Retinal pigment epithelial cell (primary cell): ENCODE measurements around the gene ATRIP.

Experiments
- DNase-seq: peaks from one replicate; pipeline ENCODE4 v3.0.0-alpha.2; 2010; ENCODE audit warnings: low read depth
- H3K4me3 ChIP-seq: 2 replicates; pipeline ENCODE4 v1.5.1; 2011; ENCODE audit warnings: mild to moderate bottlenecking, low read length, control low read depth, moderate library complexity
- TF ChIP-seq, protein P1 (sequence below): conservative IDR thresholded peaks from 2 replicates; pipeline ENCODE4 v1.5.1; 2011; ENCODE audit warnings: low read depth, low read length, control low read depth, inconsistent platforms

ATRIP gene

DNA sequence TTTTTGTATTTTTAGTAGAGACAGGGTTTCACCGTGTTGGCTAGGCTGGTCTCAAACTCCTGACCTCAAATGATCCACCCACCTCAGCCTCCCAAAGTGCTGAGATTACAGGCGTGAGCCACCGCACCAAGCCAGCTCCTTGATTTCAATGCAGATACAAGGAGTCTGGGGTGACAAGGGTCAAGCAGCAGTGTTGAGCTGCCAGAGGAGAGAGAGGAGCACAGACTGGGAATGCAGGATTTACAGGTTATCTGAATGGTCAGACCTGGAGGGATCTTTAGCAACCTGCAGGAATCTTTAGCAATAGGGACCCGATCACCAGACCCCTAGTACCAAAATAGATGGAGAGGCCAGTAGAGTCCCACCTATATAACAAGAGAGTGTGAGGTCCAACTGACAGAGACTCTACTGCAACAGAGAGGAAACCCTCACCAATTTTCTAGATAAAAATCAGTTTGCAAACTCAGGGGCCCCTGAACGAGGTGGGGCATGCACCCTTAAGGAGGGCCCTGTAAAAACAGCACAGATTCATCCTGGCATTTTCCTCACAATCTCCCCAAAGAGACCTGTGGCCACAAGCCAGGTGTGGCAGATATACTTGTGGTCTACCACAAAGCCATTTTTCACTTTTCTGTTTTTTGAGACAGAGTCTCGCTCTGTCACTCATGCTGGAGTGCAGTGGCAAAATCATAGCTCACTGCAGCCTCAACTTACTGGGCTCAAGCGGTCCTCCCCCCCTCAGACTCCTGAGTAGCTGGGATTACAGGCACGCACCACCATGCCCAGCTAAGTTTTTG, 68.1 kb downstream of the ATRIP start:
- no peak overlapping the region for H3K4me3 ChIP-seq
- TF ChIP-seq, protein P1, sequence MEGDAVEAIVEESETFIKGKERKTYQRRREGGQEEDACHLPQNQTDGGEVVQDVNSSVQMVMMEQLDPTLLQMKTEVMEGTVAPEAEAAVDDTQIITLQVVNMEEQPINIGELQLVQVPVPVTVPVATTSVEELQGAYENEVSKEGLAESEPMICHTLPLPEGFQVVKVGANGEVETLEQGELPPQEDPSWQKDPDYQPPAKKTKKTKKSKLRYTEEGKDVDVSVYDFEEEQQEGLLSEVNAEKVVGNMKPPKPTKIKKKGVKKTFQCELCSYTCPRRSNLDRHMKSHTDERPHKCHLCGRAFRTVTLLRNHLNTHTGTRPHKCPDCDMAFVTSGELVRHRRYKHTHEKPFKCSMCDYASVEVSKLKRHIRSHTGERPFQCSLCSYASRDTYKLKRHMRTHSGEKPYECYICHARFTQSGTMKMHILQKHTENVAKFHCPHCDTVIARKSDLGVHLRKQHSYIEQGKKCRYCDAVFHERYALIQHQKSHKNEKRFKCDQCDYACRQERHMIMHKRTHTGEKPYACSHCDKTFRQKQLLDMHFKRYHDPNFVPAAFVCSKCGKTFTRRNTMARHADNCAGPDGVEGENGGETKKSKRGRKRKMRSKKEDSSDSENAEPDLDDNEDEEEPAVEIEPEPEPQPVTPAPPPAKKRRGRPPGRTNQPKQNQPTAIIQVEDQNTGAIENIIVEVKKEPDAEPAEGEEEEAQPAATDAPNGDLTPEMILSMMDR, result no peak
- no peak for DNase-seq
